Mucosa of rectum (tissue), 2 donors: ENCODE measurements around the gene RGMB.
"Not testable (repeated sequence)": the region's sequence is repeated elsewhere in the genome, so short reads cannot be mapped to it uniquely, and the experiment has no call there.

Source experiments
- H3K27ac ChIP-seq, 2 donors: one replicate each; pipeline ENCODE4 v1.7.0; 2013; ENCODE audit warnings: inconsistent platforms in 2 of 2, low read depth in 2 of 2, low read length in 2 of 2
- H3K27me3 ChIP-seq, 2 donors: one replicate each; pipeline ENCODE4 v1.7.0; 2013; ENCODE audit warnings: low read length in 2 of 2; ENCODE audit not compliant: control insufficient read depth in 2 of 2, insufficient read depth in 2 of 2
- H3K36me3 ChIP-seq, 2 donors: one replicate each; pipeline ENCODE4 v1.7.0; 2013; ENCODE audit warnings: low read length in 2 of 2; ENCODE audit not compliant: control insufficient read depth in 2 of 2, insufficient read depth in 2 of 2
- H3K4me1 ChIP-seq, 2 donors: one replicate each; pipeline ENCODE4 v1.7.0; 2013; ENCODE audit warnings: low read length in 2 of 2, mild to moderate bottlenecking in 1 of 2; ENCODE audit not compliant: control insufficient read depth in 2 of 2, insufficient read depth in 2 of 2
- H3K4me3 ChIP-seq, 2 donors: one replicate each; pipeline ENCODE4 v1.7.0; 2013; ENCODE audit warnings: low read length in 2 of 2
- H3K9ac ChIP-seq, 2 donors: one replicate each; pipeline ENCODE4 v1.7.0; 2013; ENCODE audit warnings: low read length in 2 of 2, low read depth in 1 of 2, mild to moderate bottlenecking in 1 of 2
- H3K9me3 ChIP-seq, 2 donors: one replicate each; pipeline ENCODE4 v1.7.0; 2013; ENCODE audit warnings: low read length in 2 of 2; ENCODE audit not compliant: control insufficient read depth in 2 of 2
- donor health status: healthy.
- donor health status: Normal muscosa, but diverticular disease.

RGMB gene, protein sequence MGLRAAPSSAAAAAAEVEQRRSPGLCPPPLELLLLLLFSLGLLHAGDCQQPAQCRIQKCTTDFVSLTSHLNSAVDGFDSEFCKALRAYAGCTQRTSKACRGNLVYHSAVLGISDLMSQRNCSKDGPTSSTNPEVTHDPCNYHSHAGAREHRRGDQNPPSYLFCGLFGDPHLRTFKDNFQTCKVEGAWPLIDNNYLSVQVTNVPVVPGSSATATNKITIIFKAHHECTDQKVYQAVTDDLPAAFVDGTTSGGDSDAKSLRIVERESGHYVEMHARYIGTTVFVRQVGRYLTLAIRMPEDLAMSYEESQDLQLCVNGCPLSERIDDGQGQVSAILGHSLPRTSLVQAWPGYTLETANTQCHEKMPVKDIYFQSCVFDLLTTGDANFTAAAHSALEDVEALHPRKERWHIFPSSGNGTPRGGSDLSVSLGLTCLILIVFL

DNA sequence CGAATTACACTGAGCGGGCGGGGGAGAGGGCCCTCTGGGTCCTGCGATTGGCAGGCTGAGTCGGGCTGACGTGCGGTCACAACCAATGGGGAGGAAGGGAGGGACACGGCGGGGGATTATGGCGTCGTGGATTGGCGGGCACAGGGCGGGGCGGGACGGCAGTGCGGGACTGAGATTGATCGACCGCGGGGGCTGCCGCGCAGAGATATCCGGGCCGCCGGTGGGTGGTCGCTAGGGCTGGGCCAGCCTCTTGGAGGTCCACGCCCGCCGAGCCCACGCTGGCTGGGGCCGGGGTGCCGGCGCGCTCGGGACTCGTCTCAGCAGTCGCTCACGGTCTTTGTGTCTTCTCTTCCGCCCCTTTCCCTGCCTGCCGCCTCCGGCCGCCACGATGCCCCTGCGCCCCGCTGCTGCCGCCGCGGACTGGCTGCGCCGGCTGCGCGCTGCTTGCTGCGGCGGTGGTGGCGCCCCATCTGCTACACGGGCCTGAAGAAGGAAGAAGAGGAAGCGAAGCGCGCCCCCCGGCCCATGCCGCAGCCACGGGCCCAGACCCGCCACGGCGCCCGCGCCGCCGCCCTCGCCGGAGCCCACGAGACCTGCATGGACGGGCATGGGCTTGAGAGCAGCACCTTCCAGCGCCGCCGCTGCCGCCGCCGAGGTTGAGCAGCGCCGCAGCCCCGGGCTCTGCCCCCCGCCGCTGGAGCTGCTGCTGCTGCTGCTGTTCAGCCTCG is at the start of gene RGMB:
Gene RGMB, plus strand, starts transcription at position 200 of the 728 bp plus-strand sequence. Its CDS starts 408 bp downstream, at position 608.
- peaks cover 0 to 5% of the 10 kb centered on the region in 2 donors for H3K27me3 ChIP-seq

DNA sequence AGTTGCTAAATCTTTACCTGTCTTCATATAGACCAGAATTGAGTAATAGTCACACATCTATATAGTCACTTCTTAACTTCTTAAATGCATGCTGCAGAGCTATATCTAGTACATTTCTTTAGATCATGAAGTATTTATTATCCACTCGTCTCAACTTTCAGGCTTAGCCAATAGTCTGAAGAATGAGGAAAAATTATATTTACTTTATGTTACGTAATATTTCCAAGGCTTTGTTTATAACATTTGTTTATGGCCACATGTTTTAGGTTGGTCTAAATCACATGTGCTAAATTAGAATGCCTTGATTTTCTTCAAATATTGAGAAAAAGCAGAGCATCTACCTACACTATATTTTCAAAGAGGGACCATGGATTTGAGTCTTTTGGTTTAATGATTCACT is 47.2 kb upstream of the RGMB start:
- no peak overlapping the region for H3K27ac ChIP-seq
- no peaks in the 10 kb centered on the region for H3K4me1 ChIP-seq
- H3K4me3 ChIP-seq: no peak overlapping the region
- H3K36me3 ChIP-seq: no peaks in the 10 kb centered on the region
- H3K27me3 ChIP-seq: no peaks in the 10 kb centered on the region
- no peaks in the 10 kb centered on the region for H3K9me3 ChIP-seq
- H3K9ac ChIP-seq: no peak overlapping the region

More for the DNA sequence above, at the start of gene RGMB:
- Histone ChIP-seq H3K4me1 (peaks cover 26 to 28% of the 10 kb centered on the region in 2 donors), H3K9ac (peak within 1 kb of the TSS; percentile 77 to 82), H3K9me3 (no peaks in the 10 kb centered on the region), H3K36me3 (no peaks in the 10 kb centered on the region), H3K27ac (peak within 1 kb of the TSS; percentile 83 to 91), H3K4me3 (peak within 1 kb of the TSS; percentile 85 to 91)

DNA sequence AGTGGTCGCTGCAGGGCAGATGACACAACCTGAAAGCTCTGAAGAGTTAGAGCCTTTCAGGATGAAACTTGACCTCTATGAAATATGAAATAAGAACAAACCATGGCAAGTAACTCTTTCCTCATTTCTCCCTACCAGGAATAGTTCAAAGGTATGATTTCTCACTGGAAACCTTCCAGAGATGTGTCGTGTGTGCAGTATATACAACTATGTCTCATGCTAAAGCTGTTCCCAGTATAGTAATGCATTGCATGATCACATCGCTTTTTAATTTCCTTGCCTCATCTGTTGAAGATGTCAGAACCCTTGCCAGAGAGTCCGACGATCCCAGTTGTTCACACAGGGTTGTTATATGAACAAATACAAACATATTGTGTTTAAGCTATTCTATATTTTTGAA is 45.8 kb upstream of the RGMB start:
- Histone ChIP-seq H3K4me3 (no peak overlapping the region), H3K36me3 (no peaks in the 10 kb centered on the region), H3K27me3 (no peaks in the 10 kb centered on the region), H3K9ac (no peak overlapping the region), H3K27ac (no peak overlapping the region), H3K4me1 (no peaks in the 10 kb centered on the region), H3K9me3 (no peaks in the 10 kb centered on the region)

DNA sequence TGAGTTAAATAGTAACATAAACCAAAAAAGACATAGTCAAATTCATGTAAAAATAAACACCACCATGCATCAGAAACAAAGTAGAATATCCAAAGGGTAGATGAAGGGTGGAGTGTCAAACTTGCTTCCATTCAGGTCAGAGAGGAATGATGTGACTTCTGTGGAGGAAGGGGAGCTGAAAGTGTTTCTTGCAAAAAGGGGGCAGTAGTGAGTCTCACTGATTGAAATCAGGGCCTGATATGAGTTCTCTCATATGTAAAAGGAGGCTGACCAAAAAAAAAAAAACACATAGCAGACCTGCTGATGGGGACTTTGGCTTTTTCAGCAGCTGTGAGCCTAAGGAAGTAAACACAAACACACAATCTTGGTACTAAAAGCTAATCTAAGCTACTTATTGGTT is 38.8 kb upstream of the RGMB start:
- Histone ChIP-seq H3K9ac (no peak overlapping the region), H3K27ac (no peak overlapping the region), H3K4me3 (no peak overlapping the region), H3K36me3 (no peaks in the 10 kb centered on the region), H3K4me1 (no peaks in the 10 kb centered on the region), H3K9me3 (no peaks in the 10 kb centered on the region), H3K27me3 (no peaks in the 10 kb centered on the region)

DNA sequence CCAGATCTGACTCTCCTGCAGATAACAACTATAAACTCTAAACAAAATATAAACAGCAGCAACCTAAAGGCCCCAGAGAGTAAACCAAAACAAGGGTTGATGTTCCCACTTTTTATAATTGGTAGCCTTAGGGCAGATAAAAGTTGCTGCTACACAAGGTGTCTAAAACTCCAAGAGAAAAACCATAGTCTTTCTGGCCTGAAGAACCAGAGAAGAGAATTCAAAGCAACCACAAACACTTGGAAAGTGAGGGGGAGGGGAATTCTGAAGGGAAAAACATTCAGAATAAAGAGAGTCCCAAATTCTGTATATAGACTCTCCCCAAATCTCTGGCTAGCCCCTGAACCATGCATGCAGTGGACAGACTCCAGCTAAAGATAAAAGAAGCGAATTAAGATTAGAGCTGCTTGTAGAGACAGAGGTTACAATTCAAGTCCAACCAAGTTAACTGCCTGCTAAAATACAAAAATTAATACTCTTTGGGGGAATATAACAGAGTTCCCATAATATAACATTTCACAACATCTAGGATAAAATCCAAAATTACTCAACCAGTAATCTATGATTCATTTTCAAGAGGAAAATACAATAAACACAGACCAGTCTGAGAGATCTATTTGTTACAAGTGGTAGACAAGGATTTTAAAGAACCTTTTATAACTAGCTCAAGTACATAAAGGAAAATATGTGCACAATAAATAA is 37.5 kb upstream of the RGMB start:
- Histone ChIP-seq H3K9me3 (no peaks in the 10 kb centered on the region), H3K4me1 (no peaks in the 10 kb centered on the region), H3K27me3 (no peaks in the 10 kb centered on the region), H3K4me3 (no peak overlapping the region), H3K36me3 (no peaks in the 10 kb centered on the region), H3K27ac (no peak overlapping the region), H3K9ac (no peak overlapping the region)

DNA sequence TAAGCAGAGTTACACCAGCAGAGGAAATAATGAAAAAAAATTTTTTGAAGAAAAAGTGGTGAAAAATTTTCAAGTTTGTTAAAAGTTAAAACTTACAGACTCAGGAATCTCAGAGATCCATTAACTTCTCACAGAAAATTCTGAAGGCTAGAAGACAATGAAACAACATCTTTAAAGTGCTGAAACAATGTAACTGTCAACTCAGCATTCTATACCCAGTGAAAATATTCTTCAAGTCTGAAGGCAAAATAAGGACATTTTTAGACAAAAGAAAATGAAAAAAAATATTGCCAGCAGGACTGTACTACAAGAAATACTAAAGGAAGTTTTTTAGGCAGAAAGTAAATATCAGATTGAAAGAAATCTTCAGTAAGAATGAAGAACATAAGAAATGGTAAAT is 36.7 kb upstream of the RGMB start:
- Histone ChIP-seq H3K4me3 (no peak overlapping the region), H3K36me3 (no peaks in the 10 kb centered on the region), H3K27ac (no peak overlapping the region), H3K9ac (no peak overlapping the region), H3K27me3 (no peaks in the 10 kb centered on the region), H3K9me3 (no peaks in the 10 kb centered on the region), H3K4me1 (no peaks in the 10 kb centered on the region)

DNA sequence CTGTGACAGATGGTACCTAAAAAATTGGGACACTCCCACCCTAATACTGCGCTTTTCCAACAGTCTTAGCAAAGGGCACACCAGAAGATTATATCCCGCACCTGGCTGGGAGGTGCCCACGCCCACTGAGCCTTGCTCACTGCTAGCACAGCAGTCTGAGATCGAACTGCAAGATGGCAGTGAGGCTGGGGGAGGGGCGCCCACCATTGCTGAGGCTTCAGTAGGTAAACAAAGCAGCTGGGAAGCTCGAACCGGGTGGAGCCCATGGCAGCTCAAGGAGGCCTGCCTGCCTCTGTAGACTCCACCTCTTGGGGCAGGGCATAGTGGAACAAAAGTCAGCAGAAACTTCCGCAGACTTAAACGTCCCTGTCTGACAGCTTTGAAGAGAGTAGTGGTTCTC is 36.0 kb upstream of the RGMB start:
- H3K27ac ChIP-seq, H3K9ac ChIP-seq, H3K4me1 ChIP-seq, H3K4me3 ChIP-seq, H3K36me3 ChIP-seq, H3K9me3 ChIP-seq, H3K27me3 ChIP-seq: not testable (repeated sequence)

DNA sequence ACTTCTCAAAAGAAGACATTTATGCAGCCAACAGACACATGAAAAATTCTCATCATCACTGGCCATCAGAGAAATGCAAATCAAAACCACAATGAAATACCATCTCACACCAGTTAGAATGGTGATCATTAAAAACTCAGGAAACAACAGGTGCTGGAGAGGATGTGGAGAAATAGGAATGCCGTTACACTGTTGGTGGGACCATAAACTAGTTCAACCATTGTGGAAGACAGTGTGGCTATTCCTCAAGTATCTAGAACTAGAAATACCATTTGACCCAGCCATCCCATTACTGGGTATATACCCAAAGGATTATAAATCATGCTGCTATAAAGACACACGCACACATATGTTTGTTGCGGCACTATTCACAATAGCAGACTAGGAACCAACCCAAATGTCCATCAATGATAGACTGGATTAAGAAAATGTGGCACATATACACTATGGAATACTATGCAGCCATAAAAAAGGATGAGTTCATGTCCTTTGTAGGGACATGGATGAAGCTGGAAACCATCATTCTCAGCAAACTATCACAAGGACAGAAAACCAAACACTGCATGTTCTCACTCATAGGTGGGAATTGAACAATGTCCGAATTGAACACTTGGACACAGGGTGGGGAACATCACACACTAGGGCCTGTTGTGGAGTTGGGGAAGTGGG is 34.8 kb upstream of the RGMB start:
- not testable (repeated sequence) for H3K4me1 ChIP-seq, H3K27ac ChIP-seq, H3K27me3 ChIP-seq, H3K9me3 ChIP-seq, H3K4me3 ChIP-seq, H3K9ac ChIP-seq, H3K36me3 ChIP-seq

DNA sequence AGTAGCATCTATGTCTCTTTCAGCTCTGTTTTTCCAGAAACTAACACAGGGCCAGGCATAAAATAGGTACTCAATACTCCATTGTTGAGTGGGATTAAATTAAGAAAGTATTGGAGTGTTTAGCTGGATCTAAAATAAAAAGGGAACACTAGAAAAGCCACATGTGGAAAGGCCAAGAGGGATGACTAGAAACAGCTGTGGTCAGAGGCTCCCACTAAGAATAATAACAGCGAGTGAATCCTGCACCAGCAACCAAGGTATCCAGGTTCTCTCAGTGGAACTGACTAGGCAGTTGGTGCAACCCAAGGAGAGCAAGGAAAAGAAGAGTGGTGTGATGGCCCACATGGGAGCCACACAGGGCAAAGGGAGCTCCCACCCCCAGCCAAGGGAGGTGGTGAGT is 31.5 kb upstream of the RGMB start:
- no peaks in the 10 kb centered on the region for H3K27me3 ChIP-seq
- no peak overlapping the region for H3K4me3 ChIP-seq
- no peaks in the 10 kb centered on the region for H3K4me1 ChIP-seq
- H3K9ac ChIP-seq: no peak overlapping the region
- no peak overlapping the region for H3K27ac ChIP-seq
- H3K9me3 ChIP-seq: no peaks in the 10 kb centered on the region
- H3K36me3 ChIP-seq: no peaks in the 10 kb centered on the region
